Measurements from ENCODE around the gene LRRK2. TPM values are rescaled to one million over a fixed set of nuclear protein-coding genes. Genes with fewer than 3 reads are reported as not detected.

Gene LRRK2
- total and polyA plus RNA-seq, 2 experiments from 2014 or later: 6.4 to 9.3 TPM

DNA sequence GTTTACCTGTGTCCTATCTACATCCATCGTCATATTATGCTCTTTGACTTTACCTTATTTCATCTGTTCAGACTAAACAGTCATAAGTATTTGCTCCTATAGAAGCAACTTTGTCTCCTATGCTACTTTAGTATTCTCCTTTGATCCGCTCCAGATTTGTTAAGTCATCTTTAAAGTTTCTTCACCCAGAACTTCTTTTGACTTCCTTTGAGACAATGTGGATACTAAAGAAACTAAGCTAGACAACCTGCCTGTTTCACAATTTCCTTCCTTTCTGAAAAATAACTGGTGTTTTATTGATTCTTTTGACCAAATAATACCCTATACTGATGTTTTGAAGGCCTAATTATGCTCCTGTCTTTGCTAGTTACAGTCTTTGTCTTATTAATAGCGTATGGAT is 30.0 kb upstream of the LRRK2 start:
- Histone ChIP-seq H3K4me1 (ENCODE audit: low read depth) (no peaks in the 10 kb centered on the region), H3K9me3 (ENCODE audit: low read depth) (no peaks in the 10 kb centered on the region), H3K36me3 (no peaks in the 10 kb centered on the region), H3K4me3 (no peak overlapping the region), H3K27me3 (no peaks in the 10 kb centered on the region), H3K27ac (no peak overlapping the region)
- TF ChIP-seq, protein P1, sequence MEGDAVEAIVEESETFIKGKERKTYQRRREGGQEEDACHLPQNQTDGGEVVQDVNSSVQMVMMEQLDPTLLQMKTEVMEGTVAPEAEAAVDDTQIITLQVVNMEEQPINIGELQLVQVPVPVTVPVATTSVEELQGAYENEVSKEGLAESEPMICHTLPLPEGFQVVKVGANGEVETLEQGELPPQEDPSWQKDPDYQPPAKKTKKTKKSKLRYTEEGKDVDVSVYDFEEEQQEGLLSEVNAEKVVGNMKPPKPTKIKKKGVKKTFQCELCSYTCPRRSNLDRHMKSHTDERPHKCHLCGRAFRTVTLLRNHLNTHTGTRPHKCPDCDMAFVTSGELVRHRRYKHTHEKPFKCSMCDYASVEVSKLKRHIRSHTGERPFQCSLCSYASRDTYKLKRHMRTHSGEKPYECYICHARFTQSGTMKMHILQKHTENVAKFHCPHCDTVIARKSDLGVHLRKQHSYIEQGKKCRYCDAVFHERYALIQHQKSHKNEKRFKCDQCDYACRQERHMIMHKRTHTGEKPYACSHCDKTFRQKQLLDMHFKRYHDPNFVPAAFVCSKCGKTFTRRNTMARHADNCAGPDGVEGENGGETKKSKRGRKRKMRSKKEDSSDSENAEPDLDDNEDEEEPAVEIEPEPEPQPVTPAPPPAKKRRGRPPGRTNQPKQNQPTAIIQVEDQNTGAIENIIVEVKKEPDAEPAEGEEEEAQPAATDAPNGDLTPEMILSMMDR (IDR thresholded peaks at IDR 0.05; ENCODE audit: low read depth, low read length): no peak
- DNase-seq (ENCODE audit: low read depth in 1 of 2, low spot score in 1 of 2): no peak

DNA sequence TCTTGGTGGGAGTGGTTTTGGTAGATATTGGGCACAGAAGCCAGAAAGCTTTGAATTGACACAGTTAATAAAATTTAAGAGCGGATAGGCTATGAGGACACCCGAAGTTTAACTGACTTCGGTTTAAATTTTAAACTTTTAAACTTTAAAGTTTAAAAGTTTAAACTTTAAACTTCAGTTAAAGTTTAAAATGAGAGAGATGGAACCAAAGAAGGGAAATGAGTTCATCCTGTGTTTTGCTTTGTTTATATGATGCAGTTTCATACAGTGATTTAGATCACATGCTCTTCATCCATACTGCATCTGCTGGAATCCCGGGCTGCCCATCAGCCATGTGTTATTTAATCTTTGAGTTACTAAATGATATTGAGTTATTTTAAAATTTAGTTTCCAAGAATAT is 27.2 kb upstream of the LRRK2 start:
- H3K4me1 ChIP-seq (ENCODE audit: low read depth): no peaks in the 10 kb centered on the region
- DNase-seq (ENCODE audit: low read depth in 1 of 2, low spot score in 1 of 2): no peak
- TF ChIP-seq, protein P1 (IDR thresholded peaks at IDR 0.05; ENCODE audit: low read depth, low read length): no peak

DNA sequence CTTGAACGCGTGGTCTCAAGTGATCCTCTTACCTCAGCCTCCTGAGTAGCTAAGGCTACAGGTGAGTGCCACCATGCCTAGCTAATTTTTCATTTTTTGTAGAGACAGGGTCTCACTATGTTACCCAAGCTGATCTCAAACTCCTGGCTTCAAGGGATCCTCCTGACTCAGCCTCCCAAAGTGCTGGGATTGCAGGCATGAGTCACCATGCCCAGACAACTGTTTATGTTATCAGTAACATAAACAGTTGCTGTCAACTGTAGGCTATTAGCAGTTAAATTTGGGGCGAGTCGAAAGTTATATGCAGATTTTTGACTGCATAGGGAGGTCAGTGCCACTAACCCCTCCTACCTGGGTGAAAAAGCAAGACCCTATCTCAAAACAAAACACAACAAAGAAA is 26.2 kb upstream of the LRRK2 start:
- no peaks in the 10 kb centered on the region for H3K36me3 ChIP-seq
- no peaks in the 10 kb centered on the region for H3K27me3 ChIP-seq
- no peak overlapping the region for H3K4me3 ChIP-seq
- TF ChIP-seq, protein P1 (IDR thresholded peaks at IDR 0.05; ENCODE audit: low read depth, low read length): no peak
- H3K27ac ChIP-seq: no peak overlapping the region
- H3K9me3 ChIP-seq (ENCODE audit: low read depth): no peaks in the 10 kb centered on the region
- no peaks in the 10 kb centered on the region for H3K4me1 ChIP-seq (ENCODE audit: low read depth)
- no peak for DNase-seq (ENCODE audit: low read depth in 1 of 2, low spot score in 1 of 2)

More for the DNA sequence above, 27.2 kb upstream of the LRRK2 start:
- Histone ChIP-seq H3K36me3 (no peaks in the 10 kb centered on the region), H3K27ac (no peak overlapping the region), H3K4me3 (no peak overlapping the region), H3K9me3 (ENCODE audit: low read depth) (no peaks in the 10 kb centered on the region), H3K27me3 (no peaks in the 10 kb centered on the region)

DNA sequence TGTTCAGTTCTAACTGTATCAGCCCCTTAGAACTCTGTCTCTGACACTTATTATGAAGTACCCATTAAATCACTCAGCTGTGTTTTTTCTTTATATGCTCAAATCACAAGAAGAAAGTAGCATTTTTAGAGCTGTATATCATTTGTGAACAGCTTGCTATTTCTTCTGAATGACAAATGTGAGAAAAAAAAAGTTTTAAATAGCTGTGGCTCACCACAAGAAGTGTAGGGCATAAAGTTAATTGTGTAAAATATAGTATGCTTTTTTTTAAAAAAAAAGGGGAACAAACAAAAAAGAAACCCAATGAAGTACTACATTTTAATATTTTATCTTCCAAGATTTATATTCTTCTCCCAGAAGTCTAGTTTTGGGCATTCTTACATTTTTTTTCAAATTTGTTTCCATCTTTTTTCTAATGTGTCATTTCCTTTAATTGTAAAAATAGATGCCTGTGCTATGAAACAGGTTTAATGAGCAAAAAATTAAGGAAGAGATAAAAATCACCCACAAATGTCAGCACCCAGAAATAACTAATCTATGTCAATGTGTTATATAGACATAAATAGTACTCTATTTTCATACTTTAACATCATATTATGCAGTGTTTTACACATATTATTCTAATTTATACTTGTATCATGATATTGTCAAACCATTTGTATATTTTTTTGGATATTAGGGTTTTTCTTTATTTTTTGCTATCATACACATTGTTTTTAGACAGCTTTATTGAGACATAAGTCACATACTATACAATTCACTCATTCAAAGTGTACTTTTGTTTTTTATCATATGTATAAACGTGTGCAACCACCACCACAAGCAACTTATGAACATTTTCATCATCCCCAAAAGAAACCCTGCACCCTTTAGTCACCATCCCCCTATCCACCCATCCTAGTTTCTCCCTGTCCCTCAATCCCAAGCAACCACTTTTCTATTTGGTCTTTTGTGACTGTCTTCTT is 22.4 kb upstream of the LRRK2 start:
- no peak overlapping the region for H3K27ac ChIP-seq

DNA sequence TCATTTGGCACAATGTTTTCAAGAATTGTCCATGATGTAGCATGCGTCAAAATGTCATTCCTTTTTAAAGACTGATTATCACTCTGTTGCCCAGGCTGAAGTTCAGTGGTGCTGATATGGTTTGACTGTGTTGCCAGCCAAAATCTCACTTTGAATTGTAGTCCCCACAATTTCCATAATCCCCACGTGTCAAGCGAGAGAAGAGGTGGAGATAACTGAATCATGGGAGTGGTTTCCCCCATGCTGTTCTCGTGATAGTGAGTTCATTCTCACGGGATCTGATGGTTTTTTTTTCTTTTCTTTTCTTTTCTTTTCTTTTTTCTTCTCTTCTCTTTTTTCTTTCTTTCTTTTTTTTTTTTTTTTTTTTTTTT is 21.8 kb upstream of the LRRK2 start:
- TF ChIP-seq, protein P1 (IDR thresholded peaks at IDR 0.05; ENCODE audit: low read depth, low read length): no peak
- H3K4me3 ChIP-seq: no peak overlapping the region
- no peaks in the 10 kb centered on the region for H3K27me3 ChIP-seq
- DNase-seq (ENCODE audit: low read depth in 1 of 2, low spot score in 1 of 2): no peak
- no peak overlapping the region for H3K27ac ChIP-seq
- H3K4me1 ChIP-seq (ENCODE audit: low read depth): no peaks in the 10 kb centered on the region
- H3K36me3 ChIP-seq: no peaks in the 10 kb centered on the region
- H3K9me3 ChIP-seq (ENCODE audit: low read depth): no peaks in the 10 kb centered on the region

More for the DNA sequence above, 22.4 kb upstream of the LRRK2 start:
- TF ChIP-seq, protein P1 (IDR thresholded peaks at IDR 0.05; ENCODE audit: low read depth, low read length): no peak
- no peaks in the 10 kb centered on the region for H3K27me3 ChIP-seq
- no peak overlapping the region for H3K4me3 ChIP-seq
- no peak for DNase-seq (ENCODE audit: low read depth in 1 of 2, low spot score in 1 of 2)
- H3K4me1 ChIP-seq (ENCODE audit: low read depth): no peaks in the 10 kb centered on the region
- H3K9me3 ChIP-seq (ENCODE audit: low read depth): no peaks in the 10 kb centered on the region
- H3K36me3 ChIP-seq: no peaks in the 10 kb centered on the region

Measured in cardiac muscle cell (in vitro differentiated cells and primary cell).